Measurements from ENCODE around the gene EXOC4.
"Not testable (repeated sequence)": the region's sequence is repeated elsewhere in the genome, so short reads cannot be mapped to it uniquely, and the experiment has no call there.

The EXOC4 gene

DNA sequence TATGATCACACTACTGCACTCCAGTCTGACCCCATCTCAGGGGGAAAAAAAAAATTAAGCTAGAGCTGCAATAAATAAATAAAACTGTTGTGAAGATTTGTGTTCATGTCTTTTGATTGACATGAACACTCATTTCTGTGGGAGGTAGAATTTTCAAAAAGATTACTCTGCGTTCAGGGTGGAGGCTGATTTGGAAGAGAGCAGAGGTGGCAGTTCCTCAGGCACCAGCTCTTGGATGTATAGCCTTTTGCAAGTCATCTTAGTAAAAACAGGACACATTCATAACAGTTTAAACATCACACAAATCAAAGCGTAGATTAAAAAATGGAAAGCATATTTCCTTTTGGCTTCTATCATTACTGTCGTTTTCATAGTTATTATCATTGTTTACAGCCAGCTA, 630.7 kb downstream of the EXOC4 start:
- Histone ChIP-seq H3K4me1 (ENCODE audit: insufficient read depth, low read length) (peaks cover 5% of the 10 kb centered on the region; the same call in 1 of the 2 replicates), H3K4me3 (ENCODE audit: low read length) (no peak overlapping the region), H3K27me3 (ENCODE audit: insufficient read depth, low read length) (no peaks in the 10 kb centered on the region), H3K36me3 (ENCODE audit: insufficient read depth, low read length) (no peaks in the 10 kb centered on the region), H3K27ac (ENCODE audit: low read depth, low read length) (no peak overlapping the region), H3K9me3 (ENCODE audit: insufficient read depth, low read depth, low read length) (no peaks in the 10 kb centered on the region), H3K9ac (ENCODE audit: low read depth, low read length) (no peak overlapping the region)
- WGBS: 97% methylated on average over 3 of the region's 3 CpGs

DNA sequence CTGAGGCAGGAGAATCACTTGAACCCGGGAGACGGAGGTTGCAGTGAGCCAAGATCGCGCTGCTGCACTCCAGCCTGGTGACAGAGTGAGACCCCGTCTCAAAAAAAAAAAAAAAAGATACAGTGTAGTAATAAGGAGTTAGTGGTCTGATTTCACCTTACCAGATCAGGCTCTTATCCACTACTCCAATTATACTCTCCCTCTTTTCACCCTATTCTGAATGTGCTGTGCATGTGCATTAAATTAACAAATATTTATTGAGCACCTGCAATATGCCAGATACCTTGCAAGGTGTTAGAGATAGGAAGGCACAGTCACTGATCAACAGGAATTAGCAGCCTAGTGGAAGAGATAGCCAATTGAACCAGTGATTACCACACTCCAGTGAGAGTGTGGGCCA, 632.3 kb downstream of the EXOC4 start:
- H3K27ac ChIP-seq (ENCODE audit: low read depth, low read length): no peak overlapping the region
- peaks cover 5% of the 10 kb centered on the region; the same call in 1 of the 2 replicates for H3K4me1 ChIP-seq (ENCODE audit: insufficient read depth, low read length)
- H3K36me3 ChIP-seq (ENCODE audit: insufficient read depth, low read length): no peaks in the 10 kb centered on the region
- H3K27me3 ChIP-seq (ENCODE audit: insufficient read depth, low read length): no peaks in the 10 kb centered on the region
- H3K4me3 ChIP-seq (ENCODE audit: low read length): no peak overlapping the region
- no peaks in the 10 kb centered on the region for H3K9me3 ChIP-seq (ENCODE audit: insufficient read depth, low read depth, low read length)
- WGBS: 88% methylated on average over 4 of the region's 5 CpGs
- H3K9ac ChIP-seq (ENCODE audit: low read depth, low read length): no peak overlapping the region

DNA sequence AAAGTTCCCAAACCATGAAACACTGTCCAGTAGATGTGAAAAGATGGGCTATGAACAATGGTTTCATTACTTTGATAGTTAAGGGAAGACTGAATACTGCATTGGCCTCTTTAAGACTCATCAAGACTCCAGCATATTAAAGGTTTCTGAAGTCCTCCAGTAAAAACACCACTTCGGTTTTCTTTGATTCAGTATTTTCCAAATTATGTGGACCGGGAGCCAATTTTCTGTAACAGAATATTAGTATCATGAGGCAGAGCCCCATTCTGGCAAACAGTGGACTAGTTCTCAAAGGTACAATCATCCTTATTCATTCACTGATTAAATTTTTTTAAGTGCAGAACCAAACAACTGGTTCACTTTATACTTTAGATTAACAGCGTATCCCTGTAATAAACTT, 633.2 kb downstream of the EXOC4 start:
- 96% methylated on average over 3 of the region's 3 CpGs for WGBS
- Histone ChIP-seq H3K27ac (ENCODE audit: low read depth, low read length) (no peak overlapping the region), H3K4me1 (ENCODE audit: insufficient read depth, low read length) (0 out of 2 replicates have a peak, but pooled peaks cover 5% of the 10 kb centered on the region), H3K36me3 (ENCODE audit: insufficient read depth, low read length) (no peaks in the 10 kb centered on the region), H3K4me3 (ENCODE audit: low read length) (no peak overlapping the region), H3K27me3 (ENCODE audit: insufficient read depth, low read length) (no peaks in the 10 kb centered on the region), H3K9me3 (ENCODE audit: insufficient read depth, low read depth, low read length) (no peaks in the 10 kb centered on the region), H3K9ac (ENCODE audit: low read depth, low read length) (no peak overlapping the region)

DNA sequence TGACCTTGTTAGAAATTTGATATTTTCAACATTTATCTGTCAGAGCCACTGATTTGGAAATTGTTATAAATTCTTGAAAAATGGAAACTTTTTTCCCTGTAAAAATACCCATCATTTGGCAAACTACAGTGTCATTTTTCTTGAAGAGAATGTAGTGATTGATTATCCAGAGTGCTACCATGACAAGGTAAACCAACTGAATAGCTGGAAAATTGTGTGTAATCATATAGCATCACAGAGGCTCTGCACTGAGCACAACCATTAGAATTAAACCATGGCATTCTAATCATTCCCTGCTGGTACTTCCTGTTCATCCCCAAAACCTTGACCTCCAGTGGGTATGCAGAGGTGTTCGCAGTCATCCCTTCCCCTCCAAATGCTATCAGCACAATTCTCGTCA, 633.9 kb downstream of the EXOC4 start:
- Histone ChIP-seq H3K9me3 (ENCODE audit: insufficient read depth, low read depth, low read length) (no peaks in the 10 kb centered on the region), H3K27ac (ENCODE audit: low read depth, low read length) (no peak overlapping the region), H3K27me3 (ENCODE audit: insufficient read depth, low read length) (no peaks in the 10 kb centered on the region), H3K9ac (ENCODE audit: low read depth, low read length) (no peak overlapping the region), H3K4me1 (ENCODE audit: insufficient read depth, low read length) (0 out of 2 replicates have a peak, but pooled peaks cover 5% of the 10 kb centered on the region), H3K36me3 (ENCODE audit: insufficient read depth, low read length) (no peaks in the 10 kb centered on the region), H3K4me3 (ENCODE audit: low read length) (no peak overlapping the region)
- WGBS: 87% methylated on average over 2 of the region's 2 CpGs

DNA sequence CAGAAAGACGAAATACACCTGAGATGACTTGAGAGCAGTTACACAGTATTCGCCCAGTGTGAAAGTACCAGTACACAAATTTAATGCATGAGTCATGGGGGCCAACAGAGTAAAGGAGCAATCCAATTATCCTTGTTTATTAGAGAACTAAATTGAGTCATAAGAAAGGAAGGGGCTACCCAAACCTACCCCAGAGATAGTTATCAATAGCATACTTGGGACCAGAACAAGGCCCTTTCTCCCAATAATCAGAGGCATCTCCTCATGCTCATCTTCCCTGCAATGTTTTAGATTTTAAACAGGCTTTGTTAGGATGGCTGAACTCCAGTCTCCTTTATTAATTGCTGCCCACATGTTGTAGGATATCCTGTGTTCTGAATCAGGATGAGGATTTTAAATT, 634.6 kb downstream of the EXOC4 start:
- H3K27ac ChIP-seq (ENCODE audit: low read depth, low read length): no peak overlapping the region
- no peak overlapping the region for H3K4me3 ChIP-seq (ENCODE audit: low read length)
- H3K4me1 ChIP-seq (ENCODE audit: insufficient read depth, low read length): 0 out of 2 replicates have a peak, but pooled peaks cover 5% of the 10 kb centered on the region
- no peaks in the 10 kb centered on the region for H3K27me3 ChIP-seq (ENCODE audit: insufficient read depth, low read length)
- H3K9ac ChIP-seq (ENCODE audit: low read depth, low read length): no peak overlapping the region
- 94% methylated on average over 2 of the region's 2 CpGs for WGBS
- no peaks in the 10 kb centered on the region for H3K36me3 ChIP-seq (ENCODE audit: insufficient read depth, low read length)
- no peaks in the 10 kb centered on the region for H3K9me3 ChIP-seq (ENCODE audit: insufficient read depth, low read depth, low read length)

DNA sequence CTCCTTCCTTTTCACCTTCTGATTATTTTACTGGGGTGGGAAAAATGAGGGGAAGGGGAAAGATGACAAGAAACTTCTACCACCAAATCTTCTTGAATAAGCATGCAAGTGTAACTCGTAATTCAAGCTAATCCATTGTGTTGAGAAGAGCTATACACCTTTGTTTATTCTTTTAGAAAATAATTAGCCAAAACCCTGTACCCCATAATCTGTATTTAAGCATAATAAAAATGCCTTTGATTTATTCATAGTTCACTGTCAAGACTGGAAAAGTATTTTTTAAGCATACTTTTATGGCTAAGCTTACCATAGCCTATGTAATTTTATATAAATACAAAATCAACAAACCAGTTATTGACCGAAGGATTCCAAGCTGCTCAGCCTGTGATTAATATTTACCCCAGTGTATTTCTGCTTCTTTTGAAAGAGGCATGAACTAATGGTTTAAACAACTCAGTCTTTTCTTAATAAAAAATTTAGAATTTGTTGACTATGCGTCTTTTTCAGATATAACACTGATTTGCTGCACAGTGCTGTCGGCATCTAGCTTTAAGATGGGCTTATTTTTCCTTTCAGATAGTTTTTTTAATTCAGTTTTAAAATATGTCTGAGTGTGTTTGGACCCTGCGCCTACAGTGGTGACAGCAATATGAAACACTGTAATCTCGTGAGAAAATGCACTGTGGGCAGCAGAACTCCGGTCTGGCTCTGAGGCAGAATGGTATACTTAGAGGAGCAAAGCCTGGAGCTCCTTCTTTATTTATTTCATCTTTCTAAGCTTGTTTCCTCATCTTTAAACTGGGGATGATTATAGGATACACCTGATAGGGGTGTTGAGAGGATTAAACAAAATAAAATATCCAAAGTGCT, 635.4 kb downstream of the EXOC4 start:
- Histone ChIP-seq H3K36me3 (ENCODE audit: insufficient read depth, low read length) (no peaks in the 10 kb centered on the region), H3K27ac (ENCODE audit: low read depth, low read length) (no peak overlapping the region), H3K4me1 (ENCODE audit: insufficient read depth, low read length) (0 out of 2 replicates have a peak, but pooled peaks cover 5% of the 10 kb centered on the region), H3K27me3 (ENCODE audit: insufficient read depth, low read length) (no peaks in the 10 kb centered on the region), H3K9me3 (ENCODE audit: insufficient read depth, low read depth, low read length) (no peaks in the 10 kb centered on the region), H3K4me3 (ENCODE audit: low read length) (no peak overlapping the region), H3K9ac (ENCODE audit: low read depth, low read length) (no peak overlapping the region)
- WGBS: 80% methylated on average over 6 of the region's 7 CpGs

DNA sequence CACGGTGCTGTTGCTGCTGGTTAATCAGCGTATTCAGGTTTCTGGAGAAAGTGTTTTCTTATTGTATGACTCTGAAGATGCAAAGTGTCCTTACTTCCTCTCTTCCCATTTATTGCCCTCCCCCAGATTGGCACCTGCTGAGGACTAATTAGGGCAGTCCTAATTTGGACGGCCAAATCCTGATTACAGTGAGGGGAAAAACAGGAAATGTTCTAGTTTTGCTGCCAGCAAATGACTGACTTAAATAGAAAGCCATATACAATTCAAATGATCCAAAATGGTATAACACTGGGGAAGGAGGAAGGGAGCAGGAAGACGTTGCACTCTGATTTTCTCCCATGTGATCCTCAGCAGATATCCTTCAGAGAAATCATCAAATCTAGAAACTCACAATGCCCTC, 651.9 kb downstream of the EXOC4 start:
- Histone ChIP-seq H3K4me3 (ENCODE audit: low read length) (no peak overlapping the region), H3K27me3 (ENCODE audit: insufficient read depth, low read length) (no peaks in the 10 kb centered on the region), H3K4me1 (ENCODE audit: insufficient read depth, low read length) (peaks cover 10% of the 10 kb centered on the region; the same call in 1 of the 2 replicates), H3K9ac (ENCODE audit: low read depth, low read length) (no peak overlapping the region), H3K9me3 (ENCODE audit: insufficient read depth, low read depth, low read length) (no peaks in the 10 kb centered on the region), H3K27ac (ENCODE audit: low read depth, low read length) (no peak overlapping the region), H3K36me3 (ENCODE audit: insufficient read depth, low read length) (no peaks in the 10 kb centered on the region)
- WGBS: 78% methylated on average over 3 of the region's 4 CpGs

DNA sequence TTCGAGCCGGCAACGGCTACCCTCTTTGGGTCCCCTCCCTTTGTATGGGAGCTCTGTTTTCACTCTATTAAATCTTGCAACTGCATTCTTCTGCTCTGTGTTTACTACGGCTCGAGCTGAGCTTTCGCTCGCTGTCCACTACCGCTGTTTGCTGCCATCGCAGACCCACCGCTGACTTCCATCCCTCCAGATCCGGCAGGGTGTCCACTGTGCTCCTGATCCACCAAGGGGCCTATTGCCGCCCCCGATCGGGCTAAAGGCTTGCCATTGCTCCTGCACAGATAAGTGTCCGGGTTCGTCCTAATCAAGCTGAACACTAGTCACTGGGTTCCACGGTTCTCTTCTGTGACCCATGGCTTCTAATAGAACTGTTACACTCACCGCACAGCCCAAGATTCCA, 653.7 kb downstream of the EXOC4 start:
- not testable (repeated sequence) for H3K27me3 ChIP-seq (ENCODE audit: insufficient read depth, low read length); H3K9ac ChIP-seq (ENCODE audit: low read depth, low read length); H3K4me1 ChIP-seq (ENCODE audit: insufficient read depth, low read length); H3K9me3 ChIP-seq (ENCODE audit: insufficient read depth, low read depth, low read length); H3K36me3 ChIP-seq (ENCODE audit: insufficient read depth, low read length); H3K4me3 ChIP-seq (ENCODE audit: low read length); H3K27ac ChIP-seq (ENCODE audit: low read depth, low read length)
- 95% methylated on average over 18 of the region's 18 CpGs for WGBS

DNA sequence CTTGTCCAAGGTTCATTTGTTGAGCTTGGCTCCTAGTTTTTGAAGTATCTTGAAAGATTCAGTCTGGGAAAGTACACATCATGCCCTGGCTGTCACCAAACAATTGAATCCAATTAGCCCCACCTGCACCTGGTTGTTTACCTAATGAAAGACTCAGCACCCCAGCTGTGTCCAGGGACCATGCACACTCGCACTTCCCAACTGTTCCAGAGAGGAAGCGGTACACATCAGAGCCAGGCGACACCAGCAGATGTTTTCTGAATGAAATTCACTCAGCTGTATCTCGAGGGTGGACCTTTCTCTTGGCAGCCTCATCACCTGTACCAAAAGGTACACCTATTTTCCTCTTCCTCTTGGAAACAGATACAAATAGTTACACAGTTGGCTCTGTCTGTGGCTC, 657.9 kb downstream of the EXOC4 start:
- H3K27ac ChIP-seq (ENCODE audit: low read depth, low read length): no peak overlapping the region
- H3K36me3 ChIP-seq (ENCODE audit: insufficient read depth, low read length): no peaks in the 10 kb centered on the region
- no peaks in the 10 kb centered on the region for H3K27me3 ChIP-seq (ENCODE audit: insufficient read depth, low read length)
- no peaks in the 10 kb centered on the region for H3K9me3 ChIP-seq (ENCODE audit: insufficient read depth, low read depth, low read length)
- no peak overlapping the region for H3K4me3 ChIP-seq (ENCODE audit: low read length)
- WGBS: 96% methylated on average over 4 of the region's 4 CpGs
- H3K4me1 ChIP-seq (ENCODE audit: insufficient read depth, low read length): no peaks in the 10 kb centered on the region
- no peak overlapping the region for H3K9ac ChIP-seq (ENCODE audit: low read depth, low read length)

DNA sequence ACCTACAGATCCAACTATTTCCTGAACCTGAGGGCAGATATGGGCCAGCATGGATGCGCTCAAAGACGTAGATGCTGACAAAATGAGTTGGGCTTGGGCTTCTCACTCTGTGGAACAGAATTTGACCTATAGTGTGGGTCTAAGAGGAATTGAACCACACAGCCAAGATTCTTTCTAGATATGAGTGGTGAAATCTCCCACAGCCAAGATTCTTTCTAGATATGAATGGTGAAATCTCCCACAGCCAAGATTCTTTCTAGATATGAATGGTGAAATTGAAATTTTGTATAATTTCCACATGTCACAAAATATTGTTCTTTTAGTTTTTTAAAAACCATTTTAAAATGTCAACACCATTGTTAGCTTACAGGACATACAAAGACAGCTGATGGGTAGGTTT, 658.8 kb downstream of the EXOC4 start:
- Histone ChIP-seq H3K9ac (ENCODE audit: low read depth, low read length) (no peak overlapping the region), H3K36me3 (ENCODE audit: insufficient read depth, low read length) (no peaks in the 10 kb centered on the region), H3K27ac (ENCODE audit: low read depth, low read length) (no peak overlapping the region), H3K27me3 (ENCODE audit: insufficient read depth, low read length) (no peaks in the 10 kb centered on the region), H3K9me3 (ENCODE audit: insufficient read depth, low read depth, low read length) (no peaks in the 10 kb centered on the region), H3K4me3 (ENCODE audit: low read length) (no peak overlapping the region), H3K4me1 (ENCODE audit: insufficient read depth, low read length) (no peaks in the 10 kb centered on the region)
- 92% methylated on average over 2 of the region's 2 CpGs for WGBS

DNA sequence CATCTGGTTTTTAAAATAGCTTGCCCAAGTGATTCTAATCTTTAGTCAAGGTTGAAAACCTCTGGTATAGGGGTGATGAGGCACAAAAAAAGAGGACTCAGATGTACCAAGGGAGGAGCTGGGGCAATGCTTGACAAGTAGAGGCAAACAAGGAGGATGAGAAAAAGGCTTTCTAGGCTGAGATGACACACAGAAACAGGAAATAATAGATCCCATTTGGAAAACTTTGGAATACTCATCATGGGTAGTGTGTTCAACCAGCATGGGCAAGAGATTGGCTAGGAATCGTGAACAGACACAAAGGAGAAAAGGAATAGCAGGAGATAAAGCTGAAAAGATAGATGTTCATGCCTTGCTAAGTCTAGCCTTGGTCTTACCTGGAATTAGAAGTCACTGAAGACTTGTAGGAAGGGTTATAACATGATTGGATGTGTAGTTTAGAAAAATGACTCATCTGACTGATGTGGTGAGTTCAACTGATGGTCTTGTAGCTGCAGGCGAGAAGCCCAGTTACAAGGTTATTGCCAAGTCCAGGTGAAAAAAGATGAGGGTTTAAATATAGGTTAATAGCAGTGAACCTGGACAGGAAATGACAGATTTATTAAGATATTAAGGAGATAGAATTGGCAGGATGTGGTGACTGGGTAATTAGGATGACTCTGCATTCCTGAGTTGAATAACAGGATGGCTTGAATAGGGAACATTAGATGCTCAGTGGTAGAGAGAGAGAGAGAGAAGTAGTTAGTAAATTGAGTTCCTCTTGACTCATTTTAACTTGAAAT, 660.2 kb downstream of the EXOC4 start:
- 92% methylated on average over 2 of the region's 2 CpGs for WGBS
- no peaks in the 10 kb centered on the region for H3K4me1 ChIP-seq (ENCODE audit: insufficient read depth, low read length)
- no peaks in the 10 kb centered on the region for H3K27me3 ChIP-seq (ENCODE audit: insufficient read depth, low read length)
- no peak overlapping the region for H3K27ac ChIP-seq (ENCODE audit: low read depth, low read length)
- H3K4me3 ChIP-seq (ENCODE audit: low read length): no peak overlapping the region
- H3K9me3 ChIP-seq (ENCODE audit: insufficient read depth, low read depth, low read length): no peaks in the 10 kb centered on the region
- H3K36me3 ChIP-seq (ENCODE audit: insufficient read depth, low read length): 0 out of 2 replicates have a peak, but pooled peaks cover 3% of the 10 kb centered on the region
- H3K9ac ChIP-seq (ENCODE audit: low read depth, low read length): no peak overlapping the region
